GM23248 (cell line): ENCODE measurements around the gene IFNG.

Experiments used
- EZH2 ChIP-seq: fragments of 200-600 bp; sonication (generic); IDR thresholded peaks from 2 replicates; pipeline ENCODE4 v1.6.1; 2018; ENCODE audit warnings: antibody characterized with exemption, mild to moderate bottlenecking; ENCODE audit not compliant: insufficient read depth, poor library complexity, severe bottlenecking
- EZH2phosphoT487 ChIP-seq: fragments of 200-600 bp; sonication (generic); IDR thresholded peaks from 2 replicates; pipeline ENCODE4 v1.6.1; 2018; ENCODE audit warnings: antibody characterized with exemption, moderate library complexity, mild to moderate bottlenecking, low read depth; ENCODE audit not compliant: insufficient read depth

GRCh38 chr12:68158432-68158831 is 1.1 kb downstream of the IFNG start:
- TF ChIP-seq EZH2 (no peak), EZH2phosphoT487 (no peak)
